ENCODE data around the gene SEZ6L2.

DNA sequence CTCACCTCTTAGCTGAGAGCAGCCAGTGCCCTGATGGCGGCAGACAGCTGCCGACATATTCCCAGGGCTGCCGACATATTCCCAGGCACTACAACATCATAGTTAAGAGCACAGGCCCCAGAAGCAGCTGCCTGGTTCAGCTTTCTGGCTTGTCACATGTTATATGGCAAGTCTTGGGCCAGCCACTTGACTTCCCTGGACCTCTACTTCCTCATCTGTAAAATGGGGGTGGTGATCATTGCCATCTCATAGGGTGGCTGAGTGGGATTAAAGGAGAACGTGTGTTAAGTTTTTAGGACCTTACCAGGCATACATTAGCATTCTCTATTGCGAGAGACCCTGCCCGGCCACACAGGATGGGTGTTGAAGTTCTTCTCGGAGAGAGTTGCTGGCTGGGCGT is 55.4 kb downstream of the SEZ6L2 start:
- TF ChIP-seq CTCF (IDR thresholded peaks at IDR 0.05; ENCODE audit: low read depth, low read length) (no peak), EZH2phosphoT487 (IDR thresholded peaks at IDR 0.05; ENCODE audit: low read depth) (no peak)
